GM18520 (cell line): ENCODE measurements around the gene TUBGCP2.
"Not testable (repeated sequence)": the region's sequence is repeated elsewhere in the genome, so short reads cannot be mapped to it uniquely, and the experiment has no call there.

Experiments used
- ATAC-seq: cut with Tn5 transposase; IDR thresholded peaks from one replicate; pipeline ENCODE4 v1.9.1; 2021; ENCODE audit not compliant: unreplicated experiment

TUBGCP2 gene

GRCh38 chr10:133326223-133326551 lies 17.5 kb upstream of the TUBGCP2 start:
- ATAC-seq = no peak

GRCh38 chr10:133325440-133326222 lies 17.0 kb upstream of the TUBGCP2 start:
- no peak for ATAC-seq

GRCh38 chr10:133324857-133325260 lies 16.2 kb upstream of the TUBGCP2 start:
- ATAC-seq = no peak

- no peak for ATAC-seq
Observed at GRCh38 chr10:133324198-133324792, 15.6 kb upstream of the TUBGCP2 start.

- not testable (repeated sequence) for ATAC-seq
Observed at GRCh38 chr10:133322064-133322709, 13.5 kb upstream of the TUBGCP2 start.

- not testable (repeated sequence) for ATAC-seq
Observed at GRCh38 chr10:133320852-133321422, 12.3 kb upstream of the TUBGCP2 start.

- no peak for ATAC-seq
Observed at GRCh38 chr10:133318494-133319127, 9.9 kb upstream of the TUBGCP2 start.

GRCh38 chr10:133316732-133317131 lies 8.1 kb upstream of the TUBGCP2 start:
- ATAC-seq = no peak

- ATAC-seq = no peak
Observed at GRCh38 chr10:133316266-133316665, 7.6 kb upstream of the TUBGCP2 start.

- no peak for ATAC-seq
Observed at GRCh38 chr10:133315847-133316246, 7.2 kb upstream of the TUBGCP2 start.

GRCh38 chr10:133314911-133315310 lies 6.2 kb upstream of the TUBGCP2 start:
- ATAC-seq = no peak

- no peak for ATAC-seq
Observed at GRCh38 chr10:133313192-133313591, 4.5 kb upstream of the TUBGCP2 start.

- no peak for ATAC-seq
Observed at GRCh38 chr10:133312769-133313145, 4.1 kb upstream of the TUBGCP2 start.

- ATAC-seq = no peak
Observed at GRCh38 chr10:133312016-133312768, 3.5 kb upstream of the TUBGCP2 start.

GRCh38 chr10:133311570-133311969 lies 2.9 kb upstream of the TUBGCP2 start:
- no peak for ATAC-seq

- ATAC-seq = no peak
Observed at GRCh38 chr10:133310789-133311188, 2.1 kb upstream of the TUBGCP2 start.

- ATAC-seq = no peak
Observed at GRCh38 chr10:133310399-133310755, 1.7 kb upstream of the TUBGCP2 start.

GRCh38 chr10:133309720-133310398 lies 1.2 kb upstream of the TUBGCP2 start:
- no peak for ATAC-seq

- ATAC-seq = peak; percentile 66
Observed at GRCh38 chr10:133309100-133309719, 538 bp upstream of the TUBGCP2 start.
